Activated CD4-positive, alpha-beta T cell treated with anti-CD3 and anti-CD28 coated beads, Interleukin-2, Interleukin-6, amounts not matched to agents 100 ng/mL and 50 ng/mL, durations not matched to agents 16 hours and 8 hours (primary cell): ENCODE results near the gene MOCS1.

Experiments used
- DNase-seq: peaks from one replicate; pipeline ENCODE4 v3.0.0-alpha.2; 2020

The MOCS1 gene

DNA sequence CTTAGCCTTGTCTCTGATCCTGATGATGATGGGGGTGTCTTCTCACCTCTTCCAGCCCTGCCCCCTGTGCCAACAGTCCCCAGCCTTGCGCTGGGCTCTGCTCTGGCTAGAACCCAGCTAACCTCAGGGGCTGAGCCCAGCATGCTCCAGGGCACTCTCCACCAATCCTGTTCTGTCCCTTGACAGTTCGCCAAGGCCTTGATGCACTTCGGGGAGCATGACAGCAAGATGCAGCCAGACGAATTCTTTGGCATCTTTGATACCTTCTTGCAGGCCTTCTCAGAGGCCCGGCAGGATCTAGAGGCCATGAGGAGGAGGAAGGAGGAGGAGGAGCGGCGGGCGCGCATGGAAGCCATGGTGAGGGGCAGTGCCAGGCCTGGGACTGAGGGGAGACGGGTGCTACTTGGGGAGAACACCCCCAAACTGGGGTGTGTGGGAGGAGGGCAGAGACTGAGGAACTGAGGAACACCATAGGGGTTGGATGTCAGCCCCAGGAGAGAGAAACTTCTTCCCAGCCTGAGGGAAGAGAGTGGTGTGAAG is 33.1 kb downstream of the MOCS1 start:
- no peak for DNase-seq

- DNase-seq = no peak
Observed at GRCh38 chr6:39899554-39900295, 34.5 kb downstream of the MOCS1 start.

DNA sequence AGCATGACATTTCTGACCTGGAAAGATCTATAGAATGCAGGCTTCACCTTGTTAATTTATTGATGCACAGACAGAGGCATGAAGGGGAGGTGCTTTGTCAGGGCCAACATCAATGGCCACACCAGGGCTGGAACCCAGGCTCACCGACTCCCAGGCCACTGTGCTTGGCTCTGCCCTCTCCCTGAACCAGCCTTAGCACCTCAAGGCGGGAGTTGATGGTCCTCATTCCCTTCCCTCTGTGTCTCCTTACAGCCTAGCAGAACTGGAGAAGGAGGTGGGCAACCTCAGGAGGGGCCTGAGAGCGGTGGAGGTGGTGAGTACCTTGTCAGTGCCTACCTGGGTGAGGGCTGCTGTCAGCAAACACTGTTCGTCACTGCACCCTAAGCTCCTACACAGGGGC is 35.6 kb downstream of the MOCS1 start:
- no peak for DNase-seq

GRCh38 chr6:39897698-39898097 is 36.6 kb downstream of the MOCS1 start:
- no peak for DNase-seq

DNA sequence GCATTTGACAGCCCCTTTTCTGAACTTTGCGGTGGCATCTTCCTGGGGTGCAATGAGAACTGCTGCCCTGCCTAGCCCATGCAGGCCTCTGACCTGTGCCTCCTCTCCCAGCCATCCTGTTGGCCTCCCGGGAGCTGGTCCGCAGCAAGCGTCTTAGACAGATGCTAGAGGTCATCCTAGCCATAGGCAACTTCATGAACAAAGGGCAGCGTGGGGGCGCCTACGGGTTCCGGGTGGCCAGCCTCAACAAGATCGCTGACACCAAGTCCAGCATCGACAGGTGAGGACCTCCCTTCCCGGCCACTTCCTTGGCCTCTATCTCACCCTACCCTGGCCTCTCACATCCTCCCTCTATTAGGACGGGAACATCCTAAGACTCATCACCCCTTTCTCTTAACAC is 37.6 kb downstream of the MOCS1 start:
- DNase-seq = no peak

GRCh38 chr6:39893286-39893685 is 41.0 kb downstream of the MOCS1 start:
- DNase-seq = no peak

GRCh38 chr6:39892490-39893129 is 41.7 kb downstream of the MOCS1 start:
- peak; percentile 13 for DNase-seq

DNA sequence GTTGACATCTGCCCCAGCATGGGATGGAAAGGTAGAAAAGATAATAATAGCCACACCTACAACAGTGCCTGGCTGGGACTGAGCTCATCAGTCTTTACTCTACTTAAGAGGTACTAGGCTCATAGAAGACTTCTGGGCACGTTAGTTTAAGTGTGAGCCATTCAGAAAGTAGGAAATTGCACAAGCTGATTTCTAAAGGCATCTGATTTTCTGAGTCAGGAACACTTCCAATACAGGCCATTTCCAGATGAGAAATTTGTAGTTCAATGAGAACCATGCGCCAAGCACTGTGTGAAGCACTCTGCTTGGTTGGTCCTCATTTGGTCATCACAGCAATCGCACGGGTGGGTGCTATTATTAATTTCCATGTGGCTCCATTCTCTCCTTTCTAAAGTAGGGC is 42.3 kb downstream of the MOCS1 start:
- DNase-seq = no peak

DNA sequence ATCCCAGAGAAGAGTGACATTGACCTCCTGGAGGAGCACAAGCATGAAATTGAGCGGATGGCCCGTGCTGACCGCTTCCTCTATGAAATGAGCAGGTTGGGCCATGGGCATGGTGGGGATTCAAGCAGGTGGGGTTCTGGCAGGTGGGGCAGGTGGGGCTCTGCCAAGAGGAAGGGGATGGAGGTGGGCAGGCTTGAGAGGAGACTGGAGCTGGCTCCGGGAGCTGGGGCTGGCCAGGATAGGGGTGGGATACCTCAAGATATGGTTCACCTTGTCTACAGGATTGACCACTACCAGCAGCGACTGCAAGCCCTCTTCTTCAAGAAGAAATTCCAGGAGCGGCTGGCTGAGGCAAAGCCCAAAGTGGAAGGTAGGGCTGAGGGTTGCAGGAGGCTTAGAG is 42.9 kb downstream of the MOCS1 start:
- no peak for DNase-seq

DNA sequence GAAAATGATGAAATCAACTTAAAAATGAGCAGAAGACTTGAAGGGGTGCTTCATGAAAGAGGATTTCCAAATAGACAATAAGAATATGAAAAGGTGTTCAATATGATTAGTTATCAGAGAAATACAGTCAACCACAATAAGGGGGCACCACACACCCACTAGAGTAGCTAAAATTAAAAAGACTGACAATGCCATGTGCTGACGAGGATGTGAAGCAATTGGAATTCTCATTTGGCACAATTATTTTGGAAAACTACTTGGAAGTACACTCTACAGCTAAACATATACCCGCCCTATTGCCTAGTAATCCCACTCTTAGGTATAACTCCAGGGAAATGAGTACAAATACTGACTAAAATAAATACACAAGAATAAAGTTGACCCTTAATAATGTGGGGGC is 45.0 kb downstream of the MOCS1 start:
- DNase-seq = no peak

DNA sequence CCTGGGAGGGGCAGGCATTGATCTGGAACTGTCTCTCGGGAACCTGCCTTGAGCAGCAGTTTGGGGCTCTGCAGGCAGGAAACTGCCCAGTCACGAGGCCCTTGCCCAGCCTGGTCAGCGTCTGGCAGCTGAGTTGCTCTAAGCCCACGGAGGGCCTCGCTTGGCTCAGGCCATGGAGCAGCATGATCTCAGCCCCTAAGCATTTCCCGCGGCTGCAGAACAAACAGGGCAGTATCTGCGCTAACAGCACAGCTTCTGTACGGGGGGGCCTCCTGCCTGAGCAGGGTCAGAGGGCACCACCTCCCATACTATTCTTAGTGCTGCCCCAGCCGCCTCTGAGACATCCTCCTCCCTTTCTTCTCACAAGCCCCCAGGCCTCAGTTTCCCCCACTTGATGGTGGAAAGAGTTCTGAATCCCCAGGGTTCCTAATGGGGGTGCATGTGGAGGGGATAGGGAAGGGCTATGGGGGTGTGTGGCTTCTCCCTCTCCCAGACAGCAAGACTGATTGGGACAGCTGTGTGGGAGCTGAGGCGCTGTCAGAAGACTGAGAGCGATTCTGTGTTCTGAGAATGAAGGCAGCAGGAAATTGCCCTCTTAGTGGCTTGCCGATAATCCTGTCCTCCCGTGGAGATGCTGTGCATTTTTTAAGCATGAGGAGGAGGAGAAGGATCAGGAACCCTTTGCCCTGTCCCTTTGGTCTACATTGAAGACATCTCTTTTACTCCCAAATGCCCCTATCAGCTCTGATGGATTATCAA is 46.4 kb downstream of the MOCS1 start:
- no peak for DNase-seq

- no peak for DNase-seq
Observed at GRCh38 chr6:39886871-39887270, 47.4 kb downstream of the MOCS1 start.

GRCh38 chr6:39885691-39886090 is 48.6 kb downstream of the MOCS1 start:
- DNase-seq = no peak

- DNase-seq = no peak
Observed at GRCh38 chr6:39884696-39885095, 49.6 kb downstream of the MOCS1 start.

GRCh38 chr6:39882531-39882899 is 51.7 kb downstream of the MOCS1 start:
- no peak for DNase-seq

DNA sequence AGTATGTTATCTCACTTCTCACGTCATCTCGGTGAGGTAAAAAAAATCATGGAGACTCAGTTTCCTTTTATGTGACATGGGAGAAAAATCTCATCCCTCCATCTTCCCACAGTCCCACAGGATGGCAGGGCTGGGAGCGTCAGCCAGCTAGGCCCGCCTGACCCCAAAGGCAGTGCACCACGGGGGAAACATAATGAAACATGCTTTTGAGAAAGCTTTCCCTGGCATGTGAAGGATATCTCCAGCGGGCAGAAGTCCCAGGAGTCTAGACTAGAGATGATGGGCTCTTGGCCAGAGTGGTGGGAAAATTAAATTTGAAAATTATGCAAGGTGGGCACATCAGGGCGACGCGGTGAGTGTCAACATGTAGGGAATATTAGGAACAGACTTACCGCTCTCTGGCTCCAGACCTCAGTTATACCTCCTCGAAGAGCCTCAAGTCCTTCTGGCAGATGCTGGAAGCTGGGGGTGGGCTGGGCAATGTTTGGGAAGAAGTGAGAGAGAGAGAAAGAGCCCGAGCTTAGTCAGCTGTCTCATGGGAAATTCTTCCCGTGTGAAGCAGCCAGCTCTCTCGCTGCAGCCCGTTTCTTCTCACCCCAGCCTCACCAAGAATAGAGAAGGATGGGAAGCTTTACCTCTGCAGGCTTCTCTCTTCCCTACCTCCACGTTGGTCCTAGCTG is 52.3 kb downstream of the MOCS1 start:
- DNase-seq = no peak

DNA sequence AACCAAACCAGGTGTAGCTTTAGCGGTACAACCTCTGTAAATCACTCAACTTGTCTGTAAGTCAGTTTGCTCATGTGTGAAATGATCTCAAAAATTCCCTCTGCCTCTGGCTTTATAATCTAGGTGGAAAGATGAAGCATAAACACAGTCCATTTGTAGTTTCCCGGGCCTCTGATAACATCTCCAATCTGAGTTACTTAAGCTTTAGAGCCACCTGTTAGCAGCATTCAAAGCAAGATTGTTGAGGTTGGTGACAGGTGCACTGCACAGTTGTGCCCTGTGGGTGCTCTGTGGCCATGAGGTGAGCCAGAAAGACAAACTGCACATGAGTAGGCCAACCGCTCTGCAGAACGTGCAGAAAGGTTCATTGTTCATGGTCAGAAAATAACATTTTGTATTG is 53.7 kb downstream of the MOCS1 start:
- DNase-seq = no peak

DNA sequence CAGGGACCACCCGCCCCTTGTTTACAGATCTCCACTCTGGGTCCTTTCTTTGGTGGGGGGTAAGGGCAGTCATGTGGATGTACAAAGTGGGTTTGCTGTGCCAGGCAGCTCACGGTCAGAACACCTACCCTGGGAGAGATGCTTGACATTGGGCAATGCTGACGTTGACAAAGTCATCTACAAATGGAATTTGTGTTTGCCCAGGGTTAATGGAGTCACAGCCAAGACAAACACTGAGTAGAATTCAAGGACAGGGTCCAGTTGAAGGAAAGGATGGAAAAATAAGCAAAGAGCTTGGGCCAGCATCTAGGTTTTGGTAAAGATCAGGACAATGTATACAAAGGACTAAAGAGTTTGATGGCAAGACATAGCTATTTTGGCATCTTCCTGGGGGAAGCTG is 54.7 kb downstream of the MOCS1 start:
- no peak for DNase-seq

- no peak for DNase-seq
Observed at GRCh38 chr6:39876826-39877225, 57.4 kb downstream of the MOCS1 start.

GRCh38 chr6:39876111-39876510 is 58.2 kb downstream of the MOCS1 start:
- no peak for DNase-seq

DNA sequence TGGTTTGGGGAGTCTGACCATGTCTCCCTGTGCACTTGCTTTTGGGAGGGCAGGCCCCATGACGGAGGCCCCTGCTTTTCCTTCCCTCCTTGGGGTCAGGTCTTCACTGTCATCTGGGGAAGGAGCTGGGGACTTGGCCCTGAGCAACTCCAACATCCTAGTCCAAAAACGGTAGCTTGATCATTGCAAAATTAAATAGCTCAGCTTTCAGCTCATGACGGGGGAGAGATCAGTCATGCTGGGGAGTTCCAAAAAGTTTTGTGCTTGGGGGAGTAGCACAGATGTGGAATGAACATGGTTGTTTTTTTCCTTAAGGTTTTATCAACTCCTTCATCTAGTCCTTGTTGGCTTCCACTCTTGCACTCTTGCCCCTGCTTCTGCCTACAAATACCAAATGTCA is 60.8 kb downstream of the MOCS1 start:
- DNase-seq = no peak

GRCh38 chr6:39870950-39871349 is 63.3 kb downstream of the MOCS1 start:
- no peak for DNase-seq

DNA sequence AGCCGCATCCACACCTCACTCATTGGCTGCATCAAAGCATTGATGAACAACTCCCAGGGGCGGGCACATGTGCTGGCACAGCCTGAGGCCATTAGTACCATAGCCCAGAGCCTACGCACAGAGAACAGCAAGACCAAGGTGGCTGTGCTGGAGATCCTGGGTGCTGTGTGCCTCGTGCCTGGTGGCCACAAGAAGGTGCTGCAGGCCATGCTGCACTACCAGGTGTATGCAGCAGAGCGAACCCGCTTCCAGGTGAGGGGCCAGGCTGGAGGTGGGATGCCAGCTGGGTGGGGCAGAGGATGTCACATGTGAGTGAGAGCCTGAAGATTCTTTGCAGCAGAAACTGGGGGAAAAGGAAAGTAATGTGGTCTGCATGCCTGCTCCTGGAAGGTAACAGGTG is 66.7 kb downstream of the MOCS1 start:
- DNase-seq = no peak
